Esophagus squamous epithelium (tissue), 5 donors: ENCODE results near the gene H6PD. TPM values are rescaled to one million over a fixed set of nuclear protein-coding genes. Genes with fewer than 3 reads are reported as not detected.

ENCODE experiments used
- DNase-seq: peaks from one replicate; lab custom pipeline; 2025; lab: John Stamatoyannopoulos, UW
- H3K27ac ChIP-seq, 4 donors: fragments of 200-600 bp; sonication (generic); one replicate each; pipeline ENCODE4 v1.5.1; 2016 to 2019; ENCODE audit warnings: mild to moderate bottlenecking in 1 of 4
- H3K27me3 ChIP-seq, 4 donors: fragments of 200-600 bp; sonication (generic); 1 replicate in 3 of 4; 2 replicates in 1 of 4; pipeline versions ENCODE4 v1.5.1 to v1.6.0; 2017 to 2021; ENCODE audit warnings: antibody characterized with exemption in 1 of 4
- H3K36me3 ChIP-seq, 3 donors: fragments of 200-600 bp; sonication (generic); one replicate each; pipeline ENCODE4 v1.5.1; 2016 to 2019
- H3K4me1 ChIP-seq, 3 donors: fragments of 200-600 bp; sonication (generic); one replicate each; pipeline ENCODE4 v1.5.1; 2017 to 2019
- H3K4me3 ChIP-seq, 4 donors: fragments of 200-600 bp; sonication (generic); 1 replicate in 3 of 4; 2 replicates in 1 of 4; pipeline ENCODE4 v1.5.1; 2016 to 2019; ENCODE audit warnings: mild to moderate bottlenecking in 2 of 4, moderate library complexity in 1 of 4
- H3K9me3 ChIP-seq, 3 donors: fragments of 200-600 bp; sonication (generic); one replicate each; pipeline ENCODE4 v1.5.1; 2016 to 2019
- CTCF ChIP-seq, 6 experiments: fragments of 450-650 bp in 4 of 6; fragments of 200-600 bp in 2 of 6; sonication (generic) in 2 of 6; IDR thresholded peaks; one replicate each; pipeline ENCODE4 v1.5.1; 2016 to 2019; ENCODE audit warnings: antibody characterized with exemption in 6 of 6, mild to moderate bottlenecking in 4 of 6, moderate library complexity in 4 of 6
- POLR2A ChIP-seq, 4 donors: fragments of 450-650 bp; IDR thresholded peaks; one replicate each; pipeline ENCODE4 v1.6.1; 2017; ENCODE audit warnings: antibody characterized with exemption in 4 of 4, mild to moderate bottlenecking in 4 of 4, moderate library complexity in 3 of 4
- WGBS, 2 donors: methylation state at CpG; one replicate each; pipeline ENCODE4 v1.1.5; 2018; 5-methylcytosine and 5-hydroxymethylcytosine counted together
- intact Hi-C: fragments of 100-400 bp; cut with DNase I; formaldehyde crosslinking; loops from one replicate; pipeline ENCODE4 v1.15.0; 2022
- total RNA-seq, 4 donors: library from RNA; depleted of rRNA; stranded (reverse); fragments of >200 nt; gene quantifications; one replicate each; pipeline ENCODE4 v1.1.0, GENCODE V29; 2016
- donor health status: DM: yes; HTN: yes; CAD: no.

Gene H6PD
- total RNA-seq, 4 donors from 2014 or later, result 10.6 to 35.5 (median 18.7) TPM

GRCh38 chr1:9235096-9235459, 504 bp downstream of the H6PD start:
- Histone ChIP-seq H3K27me3 (no peaks in the 10 kb centered on the region), H3K36me3 (no peaks in the 10 kb centered on the region), H3K4me3 (peak overlapping the region; percentile 60 to 85 (median 66)), H3K4me1 (peaks cover 19 to 75% (median 52%) of the 10 kb centered on the region in 3 donors), H3K27ac (peak overlapping the region; percentile 90 to 99 (median 96)), H3K9me3 (no peaks in the 10 kb centered on the region)
- 0% methylated on average over 8 of the region's 28 CpGs; no CpG with 5 or more reads in 1 of the 2 donors for WGBS, 2 donors
- TF ChIP-seq POLR2A (IDR thresholded peaks at IDR 0.05) (no peak), CTCF (IDR thresholded peaks at IDR 0.05) (no peak)
- intact Hi-C loops, result no loop called here
- DNase-seq, result no peak

GRCh38 chr1:9235560-9235959, 986 bp downstream of the H6PD start:
- DNase-seq, result no peak
- Histone ChIP-seq H3K27me3 (no peaks in the 10 kb centered on the region), H3K4me1 (peaks cover 24 to 80% (median 57%) of the 10 kb centered on the region in 3 donors), H3K4me3 (peak overlapping the region; percentile 60 to 85 (median 66)), H3K36me3 (no peaks in the 10 kb centered on the region), H3K27ac (peak overlapping the region; percentile 90 to 99 (median 96)), H3K9me3 (no peaks in the 10 kb centered on the region)
- intact Hi-C loops, result no loop called here
- 69 to 78% methylated on average over 9 of the region's 10 CpGs for WGBS, 2 donors
- TF ChIP-seq POLR2A (IDR thresholded peaks at IDR 0.05), result no peak
- no peak for TF ChIP-seq CTCF (IDR thresholded peaks at IDR 0.05)

- Histone ChIP-seq H3K27ac (peak overlapping the region in 3 of 4 donors; percentile 91 to 94 (median 93)), H3K36me3 (no peaks in the 10 kb centered on the region), H3K9me3 (no peaks in the 10 kb centered on the region), H3K27me3 (no peaks in the 10 kb centered on the region), H3K4me1 (peaks cover 50 to 91% (median 76%) of the 10 kb centered on the region in 3 donors), H3K4me3 (no peak overlapping the region)
- 77 to 81% methylated on average over 6 of the region's 6 CpGs for WGBS, 2 donors
- TF ChIP-seq POLR2A (IDR thresholded peaks at IDR 0.05) (no peak), CTCF (IDR thresholded peaks at IDR 0.05) (no peak)
- no peak for DNase-seq
- intact Hi-C loops, result no loop called here
Measured at GRCh38 chr1:9238134-9238533, 3.6 kb downstream of the H6PD start.

- intact Hi-C loops, result no loop called here
- peaks cover 52 to 91% (median 79%) of the 10 kb centered on the region in 3 donors for H3K4me1 ChIP-seq
- H3K27ac ChIP-seq, result peak overlapping the region in 3 of 4 donors; percentile 91 to 94 (median 93)
- no peak overlapping the region for H3K4me3 ChIP-seq
- no peaks in the 10 kb centered on the region for H3K9me3 ChIP-seq
- H3K36me3 ChIP-seq, result no peaks in the 10 kb centered on the region
- DNase-seq, result no peak
- TF ChIP-seq CTCF (IDR thresholded peaks at IDR 0.05), result no peak
- TF ChIP-seq POLR2A (IDR thresholded peaks at IDR 0.05), result no peak
- 53 to 57% methylated on average over 4 of the region's 4 CpGs for WGBS, 2 donors
- H3K27me3 ChIP-seq, result no peaks in the 10 kb centered on the region
Measured at GRCh38 chr1:9238550-9238949, 4.0 kb downstream of the H6PD start.

GRCh38 chr1:9239622-9240401, 5.2 kb downstream of the H6PD start:
- peak overlapping the region in 1 of 4 donors; percentile 22 for H3K4me3 ChIP-seq

More at GRCh38 chr1:9239622-9240401, 5.2 kb downstream of the H6PD start:
- no peaks in the 10 kb centered on the region for H3K36me3 ChIP-seq
- H3K27ac ChIP-seq, result peak overlapping the region; percentile 61 to 94 (median 92)
- DNase-seq, result no peak
- H3K27me3 ChIP-seq, result no peaks in the 10 kb centered on the region
- H3K9me3 ChIP-seq, result no peaks in the 10 kb centered on the region
- WGBS, 2 donors, result 27 to 38% methylated on average over 10 to 16 of the region's 16 CpGs
- intact Hi-C loops, result no loop called here
- H3K4me1 ChIP-seq, result peaks cover 62 to 96% (median 85%) of the 10 kb centered on the region in 3 donors
- TF ChIP-seq CTCF (IDR thresholded peaks at IDR 0.05) (no peak), POLR2A (IDR thresholded peaks at IDR 0.05) (no peak)
